ENCODE measurements around the gene PRRC1.

PRRC1 gene

DNA sequence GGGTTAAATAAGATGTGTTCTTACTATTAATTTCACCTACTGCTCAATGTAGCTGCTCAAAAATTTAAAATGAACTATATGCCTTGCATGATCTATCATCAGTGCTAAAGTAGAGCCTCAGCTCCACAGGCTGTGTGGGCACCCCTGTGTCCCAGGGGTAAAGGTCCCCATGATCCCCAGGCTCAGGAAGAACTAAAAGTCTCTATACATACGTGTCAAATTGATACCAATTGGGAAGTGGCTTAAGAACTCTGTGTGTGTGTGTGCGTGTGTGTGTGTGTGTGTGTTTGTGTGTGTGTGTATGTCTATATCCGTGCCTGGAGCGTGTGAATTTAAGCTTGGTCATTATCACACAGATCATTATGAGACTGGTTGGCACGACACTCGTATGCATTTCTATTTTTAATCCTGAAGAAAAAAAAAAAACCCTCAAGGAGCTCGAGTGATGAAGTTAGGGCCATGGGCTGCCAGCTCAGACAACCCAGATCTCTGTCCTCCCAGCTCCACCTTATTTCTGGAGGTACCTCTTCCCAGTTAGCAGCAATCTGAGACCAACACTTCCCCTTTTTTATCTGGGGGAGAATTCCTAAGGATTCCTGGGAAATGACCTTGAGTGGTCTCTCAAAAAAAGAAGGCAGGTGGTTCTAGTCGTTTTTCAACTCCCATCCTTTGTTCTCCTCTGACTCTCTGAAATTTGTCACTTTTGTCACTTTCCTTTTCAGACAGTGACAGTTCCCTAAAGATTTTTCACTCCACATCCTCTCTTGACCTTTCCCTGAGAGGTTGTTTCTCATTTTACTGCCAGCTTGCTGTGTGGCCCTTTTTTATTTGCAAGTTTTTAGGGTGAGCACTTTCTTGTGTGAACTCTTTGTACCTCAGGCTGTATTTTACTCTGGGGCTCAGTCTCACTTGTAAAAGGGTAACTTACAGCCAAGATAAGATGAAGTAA, 85.7 kb downstream of the PRRC1 start:
- no peaks in the 10 kb centered on the region for H3K36me3 ChIP-seq (ENCODE audit: control insufficient read depth in 2 of 2, insufficient read depth in 1 of 2, low read length in 2 of 2)
- no peaks in the 10 kb centered on the region for H3K9me3 ChIP-seq (ENCODE audit: control insufficient read depth, insufficient read depth, low read depth, low read length)
- no peak for TF ChIP-seq ZNF391 (tag by site-specific recombination; IDR thresholded peaks at IDR 0.05; ENCODE audit: borderline replicate concordance, low read depth)
- TF ChIP-seq, protein P1, sequence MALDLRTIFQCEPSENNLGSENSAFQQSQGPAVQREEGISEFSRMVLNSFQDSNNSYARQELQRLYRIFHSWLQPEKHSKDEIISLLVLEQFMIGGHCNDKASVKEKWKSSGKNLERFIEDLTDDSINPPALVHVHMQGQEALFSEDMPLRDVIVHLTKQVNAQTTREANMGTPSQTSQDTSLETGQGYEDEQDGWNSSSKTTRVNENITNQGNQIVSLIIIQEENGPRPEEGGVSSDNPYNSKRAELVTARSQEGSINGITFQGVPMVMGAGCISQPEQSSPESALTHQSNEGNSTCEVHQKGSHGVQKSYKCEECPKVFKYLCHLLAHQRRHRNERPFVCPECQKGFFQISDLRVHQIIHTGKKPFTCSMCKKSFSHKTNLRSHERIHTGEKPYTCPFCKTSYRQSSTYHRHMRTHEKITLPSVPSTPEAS (tag by site-specific recombination; IDR thresholded peaks at IDR 0.05), result peak; percentile 43
- no peak for TF ChIP-seq ZBTB7A (tag by site-specific recombination; IDR thresholded peaks at IDR 0.05; ENCODE audit: low read depth)
- TF ChIP-seq PRDM1 (tag by site-specific recombination; IDR thresholded peaks at IDR 0.05), result peak; percentile 87
- POLR2A ChIA-PET, result no interaction called here
- no peak overlapping the region for H3K4me3 ChIP-seq (ENCODE audit: low read depth, low read length)
- H3K4me1 ChIP-seq (ENCODE audit: control insufficient read depth, insufficient read depth, low read length), result no peaks in the 10 kb centered on the region
- H3K27ac ChIP-seq (ENCODE audit: extremely low read depth, low read depth, low read length), result no peak overlapping the region
- CTCF ChIA-PET, result interaction anchor here (0.6 kb wide), 1 partner anchor 623 kb away, joined by 3 read pairs; no protein-coding TSS in a partner anchor
